ENCODE data around the gene JSRP1.

The JSRP1 gene

DNA sequence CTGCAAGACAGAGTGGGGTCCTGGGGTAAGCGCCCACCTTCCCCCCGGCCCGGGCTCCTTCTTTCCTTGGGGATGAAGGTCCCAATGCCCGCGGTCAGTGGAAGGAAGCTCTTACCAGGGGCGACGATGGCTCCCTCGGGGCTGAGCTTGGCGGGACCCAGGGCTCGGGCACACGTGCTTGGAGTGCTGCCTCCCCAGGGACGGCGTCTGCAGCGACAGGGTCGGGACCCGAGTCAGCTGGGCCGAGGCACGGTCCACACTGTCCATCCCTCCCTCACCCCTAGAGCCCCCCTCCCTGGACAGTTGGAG lies 3.5 kb downstream of the JSRP1 start:
- H3K27ac ChIP-seq = no peak overlapping the region
- H3K27me3 ChIP-seq = peaks cover 66% of the 10 kb centered on the region
- TF ChIP-seq, protein P1, sequence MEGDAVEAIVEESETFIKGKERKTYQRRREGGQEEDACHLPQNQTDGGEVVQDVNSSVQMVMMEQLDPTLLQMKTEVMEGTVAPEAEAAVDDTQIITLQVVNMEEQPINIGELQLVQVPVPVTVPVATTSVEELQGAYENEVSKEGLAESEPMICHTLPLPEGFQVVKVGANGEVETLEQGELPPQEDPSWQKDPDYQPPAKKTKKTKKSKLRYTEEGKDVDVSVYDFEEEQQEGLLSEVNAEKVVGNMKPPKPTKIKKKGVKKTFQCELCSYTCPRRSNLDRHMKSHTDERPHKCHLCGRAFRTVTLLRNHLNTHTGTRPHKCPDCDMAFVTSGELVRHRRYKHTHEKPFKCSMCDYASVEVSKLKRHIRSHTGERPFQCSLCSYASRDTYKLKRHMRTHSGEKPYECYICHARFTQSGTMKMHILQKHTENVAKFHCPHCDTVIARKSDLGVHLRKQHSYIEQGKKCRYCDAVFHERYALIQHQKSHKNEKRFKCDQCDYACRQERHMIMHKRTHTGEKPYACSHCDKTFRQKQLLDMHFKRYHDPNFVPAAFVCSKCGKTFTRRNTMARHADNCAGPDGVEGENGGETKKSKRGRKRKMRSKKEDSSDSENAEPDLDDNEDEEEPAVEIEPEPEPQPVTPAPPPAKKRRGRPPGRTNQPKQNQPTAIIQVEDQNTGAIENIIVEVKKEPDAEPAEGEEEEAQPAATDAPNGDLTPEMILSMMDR (IDR thresholded peaks at IDR 0.05) = no peak
- H3K9me3 ChIP-seq = no peaks in the 10 kb centered on the region
- peaks cover 40 to 42% of the 10 kb centered on the region in 2 experiments for H3K4me1 ChIP-seq (ENCODE audit: control insufficient read depth in 1 of 2, insufficient read depth in 1 of 2, low read depth in 1 of 2, low read length in 1 of 2)
- H3K4me3 ChIP-seq (ENCODE audit: low read depth in 1 of 2, low read length in 1 of 2) = peak overlapping the region; percentile 38 to 61
- peaks cover 14% of the 10 kb centered on the region for H3K36me3 ChIP-seq

GRCh38 chr19:2252055-2252796 lies 4.0 kb downstream of the JSRP1 start:
- TF ChIP-seq, protein P1 (IDR thresholded peaks at IDR 0.05) = no peak
- Histone ChIP-seq H3K36me3 (peaks cover 19% of the 10 kb centered on the region), H3K27me3 (peaks cover 66% of the 10 kb centered on the region), H3K4me3 (ENCODE audit: low read depth in 1 of 2, low read length in 1 of 2) (peak overlapping the region; percentile 38 to 61), H3K4me1 (ENCODE audit: control insufficient read depth in 1 of 2, insufficient read depth in 1 of 2, low read depth in 1 of 2, low read length in 1 of 2) (peaks cover 40 to 42% of the 10 kb centered on the region in 2 experiments), H3K9me3 (no peaks in the 10 kb centered on the region), H3K27ac (no peak overlapping the region)

DNA sequence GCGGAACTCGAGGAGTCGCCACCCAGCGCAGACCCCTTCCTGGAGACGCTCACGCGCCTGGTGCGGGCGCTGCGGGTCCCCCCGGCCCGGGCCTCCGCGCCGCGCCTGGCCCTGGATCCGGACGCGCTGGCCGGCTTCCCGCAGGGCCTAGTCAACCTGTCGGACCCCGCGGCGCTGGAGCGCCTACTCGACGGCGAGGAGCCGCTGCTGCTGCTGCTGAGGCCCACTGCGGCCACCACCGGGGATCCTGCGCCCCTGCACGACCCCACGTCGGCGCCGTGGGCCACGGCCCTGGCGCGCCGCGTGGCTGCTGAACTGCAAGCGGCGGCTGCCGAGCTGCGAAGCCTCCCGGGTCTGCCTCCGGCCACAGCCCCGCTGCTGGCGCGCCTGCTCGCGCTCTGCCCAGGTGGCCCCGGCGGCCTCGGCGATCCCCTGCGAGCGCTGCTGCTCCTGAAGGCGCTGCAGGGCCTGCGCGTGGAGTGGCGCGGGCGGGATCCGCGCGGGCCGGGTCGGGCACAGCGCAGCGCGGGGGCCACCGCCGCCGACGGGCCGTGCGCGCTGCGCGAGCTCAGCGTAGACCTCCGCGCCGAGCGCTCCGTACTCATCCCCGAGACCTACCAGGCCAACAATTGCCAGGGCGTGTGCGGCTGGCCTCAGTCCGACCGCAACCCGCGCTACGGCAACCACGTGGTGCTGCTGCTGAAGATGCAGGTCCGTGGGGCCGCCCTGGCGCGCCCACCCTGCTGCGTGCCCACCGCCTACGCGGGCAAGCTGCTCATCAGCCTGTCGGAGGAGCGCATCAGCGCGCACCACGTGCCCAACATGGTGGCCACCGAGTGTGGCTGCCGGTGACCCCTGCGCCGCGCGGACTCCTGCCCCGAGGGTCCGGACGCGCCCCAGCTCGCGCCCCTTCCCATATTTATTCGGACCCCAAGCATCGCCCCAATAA lies 4.8 kb downstream of the JSRP1 start:
- H3K4me1 ChIP-seq (ENCODE audit: control insufficient read depth in 1 of 2, insufficient read depth in 1 of 2, low read depth in 1 of 2, low read length in 1 of 2) = peaks cover 40 to 42% of the 10 kb centered on the region in 2 experiments

DNA sequence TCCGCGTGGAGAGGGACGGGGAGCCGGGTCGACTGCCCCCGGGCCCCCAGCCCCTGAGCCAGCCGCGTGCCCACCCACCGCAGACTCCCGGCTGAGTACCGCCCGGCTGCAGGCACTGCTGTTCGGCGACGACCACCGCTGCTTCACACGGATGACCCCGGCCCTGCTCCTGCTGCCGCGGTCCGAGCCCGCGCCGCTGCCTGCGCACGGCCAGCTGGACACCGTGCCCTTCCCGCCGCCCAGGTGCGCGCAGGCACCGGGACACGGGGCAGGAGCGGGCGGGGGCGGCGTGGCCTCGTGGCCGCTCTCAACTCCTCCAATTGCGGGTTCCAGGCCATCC lies 5.5 kb downstream of the JSRP1 start:
- H3K36me3 ChIP-seq = peaks cover 34% of the 10 kb centered on the region
- no peak overlapping the region for H3K4me3 ChIP-seq (ENCODE audit: low read depth in 1 of 2, low read length in 1 of 2)
- H3K4me1 ChIP-seq (ENCODE audit: control insufficient read depth in 1 of 2, insufficient read depth in 1 of 2, low read depth in 1 of 2, low read length in 1 of 2) = peaks cover 40 to 42% of the 10 kb centered on the region in 2 experiments
- no peak overlapping the region for H3K27ac ChIP-seq
- H3K27me3 ChIP-seq = peaks cover 66% of the 10 kb centered on the region
- no peaks in the 10 kb centered on the region for H3K9me3 ChIP-seq
- TF ChIP-seq, protein P1 (IDR thresholded peaks at IDR 0.05) = no peak

More for the DNA sequence above, 4.8 kb downstream of the JSRP1 start:
- Histone ChIP-seq H3K9me3 (no peaks in the 10 kb centered on the region), H3K27me3 (peaks cover 66% of the 10 kb centered on the region), H3K36me3 (peaks cover 28% of the 10 kb centered on the region), H3K27ac (no peak overlapping the region), H3K4me3 (ENCODE audit: low read depth in 1 of 2, low read length in 1 of 2) (peak overlapping the region; percentile 38 to 61)
- TF ChIP-seq, protein P1 (IDR thresholded peaks at IDR 0.05) = no peak

GRCh38 chr19:2249880-2250765 lies 6.1 kb downstream of the JSRP1 start:
- Histone ChIP-seq H3K27me3 (peaks cover 66% of the 10 kb centered on the region), H3K4me3 (ENCODE audit: low read depth in 1 of 2, low read length in 1 of 2) (no peak overlapping the region), H3K27ac (no peak overlapping the region), H3K36me3 (peaks cover 40% of the 10 kb centered on the region), H3K4me1 (ENCODE audit: control insufficient read depth in 1 of 2, insufficient read depth in 1 of 2, low read depth in 1 of 2, low read length in 1 of 2) (peaks cover 40 to 42% of the 10 kb centered on the region in 2 experiments), H3K9me3 (no peaks in the 10 kb centered on the region)
- TF ChIP-seq, protein P1 (IDR thresholded peaks at IDR 0.05) = no peak

All from neutrophil (primary cell).